HG02588 (cell line): ENCODE measurements around the gene UBP1.
A peak's percentile ranks its signal among the peaks of the same experiment; 100 is the strongest.
"Not testable (repeated sequence)": the region's sequence is repeated elsewhere in the genome, so short reads cannot be mapped to it uniquely, and the experiment has no call there.

Experiments used
- ATAC-seq: cut with Tn5 transposase; IDR thresholded peaks from one replicate; pipeline ENCODE4 v1.9.1; 2021; ENCODE audit warnings: mild to moderate bottlenecking, moderate library complexity; ENCODE audit not compliant: unreplicated experiment

UBP1 gene

DNA sequence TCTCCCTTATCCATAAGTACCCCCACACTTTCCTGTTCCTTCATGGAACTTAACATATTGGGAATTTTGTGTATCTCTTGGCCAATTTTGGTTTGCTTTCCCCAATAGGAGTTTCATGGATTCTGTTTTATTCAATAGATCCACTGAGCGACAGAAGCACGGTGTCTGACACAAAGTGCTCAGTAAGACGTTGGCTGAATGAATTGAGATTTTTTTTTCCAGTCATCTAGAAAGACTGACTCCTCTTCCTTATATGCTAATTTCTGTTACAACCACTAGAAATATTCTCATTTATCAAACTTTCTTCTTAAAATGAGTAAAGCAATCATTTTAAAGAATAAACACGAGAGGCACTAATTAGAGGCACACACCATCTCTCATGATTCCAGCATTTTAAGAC is 48.1 kb downstream of the UBP1 start:
- no peak for ATAC-seq

DNA sequence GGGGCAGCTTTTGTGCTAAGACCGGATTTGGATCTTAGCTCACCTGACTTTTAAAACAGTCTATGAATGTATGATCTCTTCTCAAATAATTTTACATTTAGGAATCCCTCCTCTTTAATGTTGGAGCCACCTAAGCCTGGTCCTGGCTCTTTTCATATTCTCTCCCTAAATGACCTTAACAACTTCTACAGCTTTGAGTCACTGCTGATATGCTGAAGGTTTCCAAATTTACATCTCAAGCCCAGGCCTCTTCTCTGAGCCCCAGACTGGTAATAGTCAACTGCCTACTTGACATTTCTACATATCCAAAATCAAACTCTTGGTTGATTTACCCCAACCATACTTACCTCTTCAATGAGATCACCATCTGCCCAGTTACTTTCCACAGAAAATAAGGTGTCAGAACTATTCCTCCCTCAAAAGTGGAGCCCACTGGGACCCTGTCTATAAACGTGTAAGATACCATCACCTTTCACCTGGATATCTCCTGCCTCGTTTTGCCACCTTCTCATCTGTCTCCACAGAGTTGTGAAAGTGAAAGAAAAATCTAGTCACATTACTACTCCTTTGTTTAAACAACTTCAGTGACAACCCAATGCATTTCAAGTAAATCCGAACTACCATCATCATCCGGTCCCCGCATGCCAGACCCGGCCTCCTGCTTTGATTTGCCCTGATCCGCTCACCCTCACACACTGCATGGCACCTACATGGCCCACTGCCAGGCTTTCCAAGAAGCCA is 48.8 kb downstream of the UBP1 start:
- ATAC-seq, result no peak

DNA sequence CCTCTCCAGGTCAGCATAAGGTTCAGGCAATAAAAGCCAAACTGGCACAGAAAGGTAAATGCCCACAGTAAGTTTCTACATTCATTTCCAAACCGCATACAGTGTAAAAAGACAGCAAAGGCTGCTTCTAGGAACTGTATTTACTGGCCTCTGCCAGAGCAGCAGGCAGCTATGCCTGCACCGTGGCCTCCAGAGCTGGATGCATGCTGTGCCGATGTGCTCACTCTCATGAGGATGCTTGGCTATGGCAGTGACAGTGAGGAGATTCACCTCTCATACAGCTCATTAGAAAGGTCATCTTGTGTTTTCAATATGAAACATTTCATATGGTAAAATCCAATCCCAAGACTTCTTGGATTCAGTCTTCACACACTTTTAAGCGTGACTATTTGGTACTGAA is 50.3 kb downstream of the UBP1 start:
- no peak for ATAC-seq

DNA sequence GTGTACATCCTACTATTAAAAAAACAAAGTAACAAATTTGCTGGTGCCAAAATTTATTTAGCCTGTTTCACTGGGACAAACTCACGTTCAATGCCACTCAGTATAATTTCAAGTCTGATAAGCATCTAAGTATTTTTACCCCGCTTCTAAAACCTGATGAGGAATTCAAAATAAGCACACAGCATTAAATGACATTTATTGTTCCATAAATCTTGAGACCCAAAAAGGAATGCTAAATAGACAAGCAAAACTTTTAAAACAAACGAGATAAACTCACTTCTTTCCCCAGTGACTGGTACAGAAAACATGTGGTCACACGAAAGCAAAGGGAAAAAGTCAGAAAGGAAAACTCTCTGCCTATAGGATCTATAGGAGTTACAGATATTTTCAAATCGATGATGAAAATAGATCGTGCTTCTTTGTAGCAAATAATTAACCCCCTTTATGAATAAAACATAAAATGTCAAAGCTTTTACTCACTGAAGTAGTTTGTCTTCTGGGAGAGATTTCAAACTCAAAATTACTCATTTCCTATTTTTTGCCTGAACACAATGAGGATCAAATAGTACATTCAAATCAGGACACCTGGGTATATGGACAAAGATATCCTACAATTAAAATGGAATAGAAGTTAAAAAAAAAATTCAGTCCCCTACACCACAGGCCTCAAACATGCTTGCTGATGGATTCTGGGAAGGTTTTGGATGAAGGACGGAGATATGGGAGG is 51.7 kb downstream of the UBP1 start:
- ATAC-seq, result no peak

DNA sequence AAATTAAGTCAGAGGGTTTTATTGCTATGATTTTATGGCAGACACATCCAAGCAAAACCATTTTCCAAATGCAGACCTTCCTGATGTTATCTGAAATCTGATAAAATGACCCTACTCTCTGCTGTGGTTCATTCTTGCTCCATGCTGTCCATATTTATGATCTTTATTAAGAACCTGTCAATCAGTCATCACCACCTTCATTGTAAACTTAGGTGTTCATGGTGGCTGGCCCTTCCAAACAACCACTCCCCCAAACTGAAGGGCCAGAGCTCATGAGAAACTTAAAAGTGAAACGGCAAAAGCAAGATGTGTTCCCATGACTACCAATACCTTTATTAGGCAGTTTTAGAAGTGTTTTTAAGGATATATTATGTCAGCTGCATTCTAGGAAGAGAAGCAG is 53.6 kb downstream of the UBP1 start:
- no peak for ATAC-seq

DNA sequence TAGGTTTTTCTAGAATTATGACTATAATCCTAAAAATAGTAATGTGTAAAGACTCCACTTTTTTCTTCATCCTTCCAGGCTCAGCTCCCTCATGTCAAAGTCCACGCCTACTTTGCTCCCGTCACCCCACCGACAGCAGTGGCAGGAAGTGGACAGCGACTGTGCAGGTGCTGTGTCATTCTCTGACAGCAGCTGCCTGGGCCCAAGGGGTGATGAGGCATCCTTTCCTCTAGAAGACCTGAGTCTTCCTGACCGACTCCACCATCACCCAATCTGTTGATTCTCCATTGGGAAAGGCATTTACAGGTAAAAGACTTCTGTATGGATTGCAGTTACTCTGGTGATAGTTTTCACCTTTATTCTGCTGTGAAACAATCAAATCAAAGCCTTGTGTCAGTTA is 54.8 kb downstream of the UBP1 start:
- no peak for ATAC-seq

DNA sequence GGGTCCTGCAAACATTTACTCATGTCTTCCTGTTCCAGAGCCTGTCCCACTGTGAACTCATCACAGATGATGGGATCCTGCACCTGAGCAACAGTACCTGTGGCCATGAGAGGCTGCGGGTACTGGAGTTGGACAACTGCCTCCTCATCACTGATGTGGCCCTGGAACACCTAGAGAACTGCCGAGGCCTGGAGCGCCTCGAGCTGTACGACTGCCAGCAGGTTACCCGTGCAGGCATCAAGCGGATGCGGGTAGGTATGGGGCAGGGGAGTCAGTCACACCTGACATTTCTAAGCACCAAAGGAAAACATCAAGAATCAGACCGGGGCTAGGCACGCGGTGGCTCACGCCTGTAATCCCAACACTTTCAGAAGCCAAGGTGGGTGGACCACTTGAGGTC is 56.3 kb downstream of the UBP1 start:
- ATAC-seq, result no peak

DNA sequence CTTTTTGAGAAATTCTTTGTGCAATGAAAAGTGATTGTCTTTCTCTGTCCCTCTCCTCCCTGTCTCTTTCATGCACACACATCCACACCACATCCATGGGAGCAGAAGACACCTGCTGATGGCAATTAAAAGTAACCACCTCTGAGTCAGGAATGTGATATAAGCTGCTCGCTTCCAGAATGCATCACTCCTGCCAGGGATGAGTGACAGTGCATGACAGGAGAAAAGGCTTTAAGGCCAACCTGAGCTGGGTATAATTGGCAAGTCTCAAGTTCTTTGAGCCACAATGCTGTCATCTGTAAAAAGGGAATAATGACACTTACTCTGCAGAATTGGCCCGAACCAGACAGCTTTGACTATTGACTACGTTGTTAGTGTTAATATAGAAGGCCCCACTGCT is 59.6 kb downstream of the UBP1 start:
- no peak for ATAC-seq

DNA sequence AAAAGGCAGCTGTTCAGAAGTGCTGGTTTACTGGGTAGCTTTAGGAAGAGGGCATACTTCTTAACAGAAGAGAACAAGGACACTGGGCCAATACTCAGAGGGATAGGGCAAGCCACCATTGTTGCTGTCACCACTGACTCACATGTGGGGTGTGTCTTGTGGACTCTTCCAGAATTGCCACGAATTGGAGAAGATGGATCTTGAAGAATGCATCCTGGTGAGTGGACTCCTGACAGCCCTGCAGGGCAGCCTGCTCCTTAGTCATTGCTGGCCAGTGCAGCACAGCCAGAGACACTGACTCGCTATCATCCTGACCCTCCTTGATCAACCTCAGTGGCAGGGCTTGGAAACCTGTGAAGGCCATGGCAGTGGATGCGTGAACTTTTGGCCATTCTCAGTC is 62.3 kb downstream of the UBP1 start:
- no peak for ATAC-seq

DNA sequence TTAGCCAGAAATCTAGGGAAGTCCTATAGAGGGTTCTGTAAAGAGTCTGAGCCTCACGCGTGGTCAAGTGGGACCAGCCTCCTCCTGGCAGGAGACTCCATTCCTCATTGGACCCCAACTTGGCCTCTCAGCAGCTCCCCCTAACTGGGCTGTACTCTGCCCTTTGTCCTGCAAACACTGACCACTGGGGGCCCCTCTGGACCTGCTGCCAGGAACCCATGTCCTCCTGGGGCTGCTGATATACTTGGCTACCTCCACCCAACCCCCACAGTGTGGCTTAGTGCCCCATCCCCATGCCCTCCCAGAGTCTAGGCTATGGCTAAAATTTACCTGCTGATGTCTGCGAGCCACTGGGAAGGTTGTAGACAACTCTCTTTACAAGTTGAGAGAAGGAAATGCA is 62.7 kb downstream of the UBP1 start:
- ATAC-seq, result no peak

DNA sequence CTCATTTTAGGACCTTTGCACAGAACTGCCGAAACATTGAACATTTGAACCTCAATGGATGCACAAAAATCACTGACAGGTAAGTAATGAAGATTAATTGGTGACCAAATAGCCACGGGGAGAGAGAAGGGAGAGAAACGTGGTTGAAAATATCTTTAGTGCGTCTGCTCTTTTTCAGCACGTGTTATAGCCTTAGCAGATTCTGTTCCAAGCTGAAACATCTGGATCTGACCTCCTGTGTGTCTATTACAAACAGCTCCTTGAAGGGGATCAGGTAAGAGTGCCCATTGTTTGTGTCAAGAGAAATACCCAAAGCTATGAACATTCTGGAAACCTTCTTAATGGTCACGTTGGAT is 67.1 kb downstream of the UBP1 start:
- no peak for ATAC-seq

DNA sequence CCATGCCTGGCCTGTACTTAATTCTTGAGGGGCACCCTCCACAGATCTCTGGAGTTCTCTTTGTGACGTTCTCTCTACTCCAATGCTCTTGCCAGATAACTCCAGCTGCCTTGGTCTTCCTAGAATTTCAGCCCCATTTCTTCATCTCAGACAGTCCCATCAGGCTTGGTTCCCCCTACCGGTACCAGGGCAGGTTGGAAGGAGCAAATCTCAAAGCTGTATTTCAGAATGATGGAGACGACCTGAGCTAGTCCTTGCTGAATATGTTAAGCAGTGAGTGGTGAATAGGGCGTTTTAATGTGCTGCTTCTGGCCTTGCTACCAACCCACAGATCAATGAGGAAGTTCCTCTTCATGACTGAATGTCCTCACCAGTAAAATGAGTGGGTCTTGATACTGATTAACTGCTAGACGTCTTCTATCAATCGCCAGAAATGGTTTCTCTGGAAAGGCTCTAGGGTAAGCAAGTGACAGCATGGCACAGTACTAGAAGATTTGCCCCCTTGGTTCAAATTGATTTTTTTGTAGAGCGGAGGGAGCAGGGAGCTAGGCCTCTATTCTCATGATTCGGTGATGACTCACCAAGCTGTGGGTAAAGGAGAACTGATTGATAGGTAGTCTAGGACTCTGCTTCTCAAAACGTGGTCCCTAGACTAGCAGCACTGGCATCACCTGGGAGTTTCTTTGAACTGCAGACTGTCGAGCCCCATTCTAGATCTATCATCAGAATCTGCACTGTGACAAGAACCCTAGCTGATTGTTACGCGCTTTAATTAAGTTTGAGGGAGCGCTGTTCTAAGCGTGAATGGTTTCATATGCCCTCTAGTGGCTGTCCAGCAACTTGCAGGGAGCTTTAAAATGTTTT is 67.8 kb downstream of the UBP1 start:
- peak; percentile 62 for ATAC-seq

DNA sequence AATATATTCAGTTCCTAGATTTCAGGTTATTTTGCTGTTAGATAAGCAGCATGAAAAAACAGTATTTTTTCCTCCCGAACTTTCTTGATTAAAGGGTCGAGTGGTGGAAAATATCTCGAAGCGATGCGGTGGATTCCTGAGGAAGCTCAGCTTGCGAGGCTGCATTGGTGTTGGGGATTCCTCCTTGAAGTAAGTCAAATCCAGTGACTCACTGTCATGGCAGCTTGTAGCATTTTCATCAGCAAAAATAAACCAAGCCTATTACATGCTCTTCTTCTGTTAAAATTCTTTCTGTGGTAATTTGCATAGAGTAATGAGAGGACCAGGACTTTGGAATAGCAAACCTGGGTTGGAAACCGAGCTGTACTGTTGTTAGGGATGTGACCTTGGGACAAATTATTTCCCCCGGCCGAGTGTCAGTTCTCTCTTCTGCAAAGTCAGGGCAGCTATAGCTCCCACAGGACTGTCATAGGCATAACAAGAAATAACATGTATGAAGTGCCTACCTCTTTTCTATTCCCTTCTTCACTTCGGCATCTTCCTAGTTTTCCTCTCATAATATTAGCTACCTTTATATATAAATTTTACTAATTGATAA is 75.6 kb downstream of the UBP1 start:
- no peak for ATAC-seq

DNA sequence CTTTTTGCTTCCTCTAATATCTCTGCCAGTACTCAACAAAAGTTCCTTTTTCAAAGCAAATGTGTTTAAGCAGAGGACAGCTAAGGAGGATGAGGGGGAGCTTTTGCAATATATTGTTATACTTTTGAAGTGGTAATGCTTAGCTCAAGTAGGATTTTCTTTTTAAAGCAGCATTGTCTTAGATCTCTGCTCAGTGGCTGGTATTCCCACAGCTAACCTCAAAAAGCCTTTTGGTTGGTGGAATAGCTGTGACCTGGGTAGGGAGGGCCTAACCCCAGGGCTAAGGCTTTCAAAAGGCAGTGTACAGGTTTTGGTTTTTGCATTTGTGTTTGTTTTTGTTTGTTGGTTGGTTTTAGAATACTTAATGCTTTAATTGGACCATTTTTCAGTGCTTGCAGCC is 76.1 kb downstream of the UBP1 start:
- no peak for ATAC-seq

DNA sequence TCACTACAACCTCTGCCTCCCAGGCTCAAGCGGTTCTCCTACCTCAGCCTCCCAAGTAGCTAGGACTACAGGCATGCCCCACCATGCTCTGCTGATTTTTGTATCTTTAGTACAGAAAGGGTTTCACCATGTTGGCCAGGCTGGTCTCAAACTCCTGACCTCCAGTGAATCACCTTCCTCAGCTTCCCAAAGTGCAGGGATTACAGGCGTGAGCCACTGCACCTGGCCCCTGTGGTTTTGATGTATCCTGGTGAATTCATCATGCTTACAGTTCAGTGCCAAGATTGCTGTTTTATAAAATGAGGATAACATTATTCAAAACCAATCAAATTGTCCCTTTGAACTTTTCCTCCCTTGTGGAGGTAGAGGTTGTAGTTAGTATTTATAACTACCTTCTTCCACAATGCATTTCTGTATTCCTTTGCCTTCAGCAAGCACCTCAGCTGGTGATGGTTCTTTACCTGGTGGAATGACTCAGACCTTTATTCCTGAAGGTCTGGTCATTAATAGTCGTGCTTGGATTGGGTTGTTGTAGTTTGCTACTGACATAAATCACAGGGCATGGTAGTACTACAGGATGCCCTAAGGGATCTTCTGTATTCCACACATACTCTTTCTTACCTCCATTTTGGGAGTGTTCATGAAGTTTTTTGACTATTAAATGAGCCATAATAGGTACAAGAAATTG is 76.9 kb downstream of the UBP1 start:
- ATAC-seq, result no peak

DNA sequence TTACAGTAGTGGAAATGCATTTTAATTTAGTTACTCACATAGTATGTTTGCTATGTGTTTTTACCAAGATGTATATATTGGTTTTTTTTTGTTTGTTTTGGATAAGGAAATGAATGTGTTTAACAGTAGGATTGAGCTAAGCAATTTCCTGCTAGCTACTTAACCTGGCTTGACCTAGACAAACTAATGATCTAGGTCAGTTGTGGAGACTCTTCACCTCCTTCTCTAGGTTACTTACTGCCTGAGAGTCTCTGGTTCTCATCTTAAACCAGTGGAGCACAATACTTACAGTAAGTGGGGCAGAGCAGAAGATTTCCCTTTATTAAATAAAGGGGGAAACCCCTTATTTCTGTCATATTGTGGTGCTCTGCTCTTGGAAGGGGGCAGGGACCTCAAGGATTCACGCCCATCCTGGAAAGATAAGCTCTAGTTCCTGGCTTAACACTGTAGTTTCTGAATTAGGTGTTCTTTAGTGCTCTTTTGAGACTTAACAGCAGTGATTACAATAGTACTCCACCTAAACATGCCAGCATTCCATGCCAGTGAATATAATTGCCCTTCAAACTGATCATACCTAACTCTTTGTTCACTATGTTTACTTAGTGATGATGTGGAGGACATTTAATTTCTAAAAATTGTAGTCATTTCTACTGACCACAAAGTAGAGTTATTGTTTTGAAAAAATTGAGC is 79.9 kb downstream of the UBP1 start:
- no peak for ATAC-seq

DNA sequence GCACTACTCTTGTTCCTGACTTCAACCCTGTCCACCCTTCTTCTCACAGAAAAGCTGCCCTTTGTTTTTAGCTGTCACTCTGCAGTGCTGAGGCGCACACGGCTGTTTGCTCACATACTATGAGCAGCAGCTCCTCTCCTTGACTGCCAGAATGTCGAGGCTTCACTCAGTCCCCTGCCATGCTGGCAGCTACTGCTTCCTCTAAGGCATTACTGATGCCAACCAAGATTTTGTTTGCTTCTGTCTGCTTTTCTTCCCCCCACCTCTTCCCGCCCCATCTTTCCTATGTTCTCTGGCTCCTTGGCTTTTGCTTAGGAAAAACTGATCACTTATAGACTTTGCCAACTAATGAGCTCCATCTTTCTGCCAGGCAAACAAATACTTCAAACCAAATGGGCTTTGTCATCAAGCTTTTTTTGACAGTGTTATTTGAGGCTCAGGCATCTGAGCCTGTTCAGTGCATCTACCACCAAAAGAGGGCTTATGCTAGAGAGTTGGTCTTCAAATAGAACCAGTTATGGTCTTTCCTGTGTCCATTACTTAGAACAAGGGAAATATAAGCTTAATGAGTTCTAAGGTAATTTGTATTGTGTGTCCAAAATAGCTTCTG is 81.9 kb downstream of the UBP1 start:
- ATAC-seq, result no peak

DNA sequence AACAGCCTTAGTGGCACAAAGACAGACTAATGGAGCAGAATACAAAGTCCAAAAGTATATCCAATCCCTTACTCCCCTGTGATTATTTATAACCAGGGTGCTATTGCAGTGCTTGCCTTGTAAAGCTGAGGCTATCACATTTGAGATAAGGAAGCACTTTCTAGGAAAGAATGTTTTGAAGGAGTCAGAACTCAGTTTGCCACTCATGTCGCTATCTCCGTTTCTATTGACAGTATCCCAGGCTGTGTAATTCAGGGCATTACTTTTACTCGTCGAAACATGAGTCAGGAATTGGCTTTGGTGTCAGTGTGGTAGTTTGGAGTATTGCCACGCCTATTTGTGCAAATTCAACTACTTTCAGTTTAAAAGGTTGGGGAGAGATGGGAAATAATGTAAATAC is 84.6 kb downstream of the UBP1 start:
- ATAC-seq, result no peak

DNA sequence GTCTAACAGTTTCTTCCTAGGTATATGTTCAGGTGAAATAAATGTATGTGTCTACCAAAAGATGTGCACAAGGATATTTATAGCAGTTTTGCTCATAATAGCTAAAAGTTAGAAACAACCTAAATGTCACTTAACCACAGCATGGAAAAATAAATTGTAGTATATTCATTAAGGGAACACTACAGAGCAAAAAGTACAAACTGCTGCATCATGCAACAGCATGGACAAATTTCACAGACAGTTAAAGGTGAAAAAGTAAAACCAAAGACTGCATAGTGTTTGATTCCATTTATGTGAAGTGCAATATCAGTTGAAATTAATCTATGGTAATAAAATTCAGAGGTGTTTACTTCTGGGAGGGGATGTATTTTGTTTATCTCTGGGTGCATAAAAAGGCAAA is 100.4 kb downstream of the UBP1 start:
- ATAC-seq, result no peak

DNA sequence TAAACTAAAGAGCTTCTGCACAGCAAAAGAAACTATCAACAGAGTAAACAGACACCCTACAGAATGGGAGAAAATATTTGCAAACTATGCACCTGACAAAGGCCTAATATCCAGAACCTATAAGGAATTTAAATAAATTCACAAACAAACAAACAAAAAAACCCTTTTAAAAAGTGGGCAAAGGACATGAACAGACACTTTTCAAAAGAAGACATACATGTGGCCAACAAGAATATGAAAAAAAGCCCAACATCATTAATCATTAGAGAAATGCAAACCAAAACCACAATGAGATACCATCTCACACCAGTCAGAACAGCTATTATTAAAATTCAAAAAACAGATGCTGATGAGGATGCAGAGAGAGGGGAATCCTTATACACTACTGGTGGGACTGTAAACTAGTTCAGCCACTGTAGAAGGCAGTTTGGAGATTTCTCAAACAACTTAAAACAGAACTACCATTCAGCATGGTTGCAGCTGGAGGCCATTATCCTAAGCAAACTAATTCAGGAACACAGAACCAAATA is 101.2 kb downstream of the UBP1 start:
- ATAC-seq, result not testable (repeated sequence)
